ENCODE measurements around the gene ARHGEF2.

ARHGEF2 gene

DNA sequence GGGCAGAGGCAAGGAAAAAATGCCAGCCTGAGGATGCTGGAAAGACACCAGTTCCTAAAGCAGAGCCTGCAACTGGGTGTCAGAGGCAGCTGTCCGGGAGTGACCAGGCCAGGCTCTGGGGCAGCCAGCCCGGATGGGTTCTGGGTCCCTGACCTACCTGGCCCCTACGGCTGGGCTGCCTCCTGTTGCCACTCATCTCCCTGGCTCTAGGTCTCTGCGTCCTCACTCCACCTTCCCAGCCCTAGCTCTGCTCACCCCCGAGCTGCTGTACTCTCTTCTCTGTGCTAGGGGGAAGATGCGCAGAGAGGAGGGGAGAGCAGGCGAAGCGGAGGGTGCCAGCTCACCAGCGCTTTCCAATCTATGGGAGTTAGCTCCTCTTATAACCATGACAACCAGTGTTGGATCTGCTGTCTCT is 9.0 kb downstream of the ARHGEF2 start:
- DNase-seq = no peak

DNA sequence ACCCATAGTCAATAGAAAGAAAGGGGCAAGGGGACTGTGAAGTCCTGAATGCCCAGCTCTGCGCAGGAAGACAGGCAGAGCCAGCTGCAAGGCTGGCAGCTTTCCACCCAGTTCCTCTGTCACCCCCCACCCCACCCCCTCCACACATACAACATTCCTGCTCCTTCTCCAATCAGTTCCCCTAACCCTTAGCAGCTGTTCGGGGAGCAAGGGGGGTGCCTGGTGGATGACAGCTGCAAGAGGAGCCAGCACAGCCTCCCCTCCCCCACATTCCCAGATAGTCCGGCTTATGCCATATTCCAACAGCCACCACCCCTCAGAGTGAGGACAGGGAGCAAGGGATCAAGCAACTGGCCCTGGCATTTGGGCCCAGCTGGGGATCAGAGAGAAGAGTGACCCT is 9.7 kb downstream of the ARHGEF2 start:
- no peak for DNase-seq

DNA sequence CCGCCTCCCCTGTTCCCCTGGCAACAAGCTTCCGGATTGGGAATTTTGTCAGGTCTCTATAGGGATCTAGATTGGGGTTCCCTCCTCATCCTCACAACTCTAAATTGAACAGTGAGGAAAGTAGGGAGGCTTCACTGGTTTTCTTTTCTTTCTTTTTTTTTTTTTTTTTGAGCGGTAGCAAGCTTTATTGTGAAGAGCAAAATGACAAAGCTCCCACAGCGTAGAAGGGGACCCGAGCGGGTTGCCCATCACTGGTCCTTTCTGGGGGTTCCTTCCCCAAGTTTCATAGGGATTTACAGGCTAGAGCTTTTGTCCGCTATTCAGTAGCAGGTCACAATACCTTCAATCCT is 10.3 kb downstream of the ARHGEF2 start:
- DNase-seq = no peak

DNA sequence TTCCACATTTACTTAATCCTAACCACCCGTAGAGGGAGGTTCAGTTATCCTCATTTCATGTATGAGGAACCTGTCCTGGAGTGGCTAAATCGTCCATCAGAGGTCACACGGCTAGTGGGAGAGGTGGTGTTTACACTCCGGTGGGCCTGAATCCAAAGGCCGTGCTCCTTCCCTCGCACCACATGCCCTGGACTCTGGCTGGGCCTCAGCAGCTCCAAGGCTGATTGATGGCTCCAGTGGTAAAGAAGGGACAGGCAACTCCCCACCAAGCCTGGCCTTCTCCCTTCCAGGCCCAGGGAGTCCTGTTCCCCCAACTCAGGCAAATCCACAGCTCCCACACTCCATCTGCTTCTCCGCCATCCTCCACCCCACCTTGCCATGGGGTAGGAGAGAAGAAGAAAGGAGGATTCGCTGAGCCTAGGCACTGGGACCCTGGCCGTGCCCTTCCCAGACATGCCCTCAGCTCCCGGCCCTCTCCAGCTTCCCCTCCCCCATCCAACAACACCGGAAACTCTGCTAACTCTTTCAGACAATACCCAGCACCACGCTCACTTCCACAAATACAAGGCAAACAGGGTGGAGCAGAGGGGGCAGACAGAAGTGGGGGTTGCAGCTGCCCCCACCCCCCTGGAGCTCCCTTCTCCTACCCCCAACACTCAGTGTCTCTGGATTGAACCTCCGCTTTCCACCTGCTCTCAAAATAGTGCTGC is 10.9 kb downstream of the ARHGEF2 start:
- no peak for DNase-seq

DNA sequence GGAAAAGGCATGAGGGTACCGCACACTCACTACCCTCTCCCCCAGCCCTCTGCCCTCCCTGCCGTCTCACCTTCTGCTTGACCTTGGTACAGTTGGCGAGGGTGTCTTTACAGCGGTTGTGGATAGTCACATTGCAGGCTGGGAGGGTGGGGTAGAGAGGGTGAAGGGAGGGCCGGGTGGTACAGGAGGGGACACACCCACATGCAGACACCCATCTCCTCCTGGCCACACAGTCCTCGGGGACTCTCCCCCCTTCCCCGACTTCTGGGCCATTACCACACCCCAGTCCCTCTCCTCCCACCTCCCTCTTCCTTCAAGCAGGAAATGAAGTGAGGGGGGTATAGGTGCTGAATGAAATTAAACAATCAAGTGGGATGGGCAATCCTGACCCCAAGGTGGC is 11.6 kb downstream of the ARHGEF2 start:
- DNase-seq = no peak

DNA sequence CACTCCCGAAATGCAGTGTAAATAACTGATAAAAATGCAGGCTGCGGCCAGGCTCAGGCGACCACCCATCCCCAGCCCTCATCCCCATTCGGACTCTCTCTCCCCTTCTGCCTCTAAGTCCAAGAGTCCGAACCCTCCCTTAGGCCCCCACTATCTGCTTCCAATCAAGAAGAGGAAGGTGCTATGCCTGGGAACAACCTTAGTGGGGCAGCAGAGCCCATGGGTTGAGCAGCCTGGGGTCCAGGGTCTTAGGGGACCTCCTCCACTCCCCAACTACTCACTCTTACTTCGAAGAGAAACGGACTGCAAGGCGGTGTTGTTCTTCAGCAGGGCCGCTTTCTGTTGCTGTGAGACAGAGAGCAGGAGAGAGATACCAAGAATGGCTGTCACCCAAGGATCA is 12.2 kb downstream of the ARHGEF2 start:
- DNase-seq = no peak

DNA sequence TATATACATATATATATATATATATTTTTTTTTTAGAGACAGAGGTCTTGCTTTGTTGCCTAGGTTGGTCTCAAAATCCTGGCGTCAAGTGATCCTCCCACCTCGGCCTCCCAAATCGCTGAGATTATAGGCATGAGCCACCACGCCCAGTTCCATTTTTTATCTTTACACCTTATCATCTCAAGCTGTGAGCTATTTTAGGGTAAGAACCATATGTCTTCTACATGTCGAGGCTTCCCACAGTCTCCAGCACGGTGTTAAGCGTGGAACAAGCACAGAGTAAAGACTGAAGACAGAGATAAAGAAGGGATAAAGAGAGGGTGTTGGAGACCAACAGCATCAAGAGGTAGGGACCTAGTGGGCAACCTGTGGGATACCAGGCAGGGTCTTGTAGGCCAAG is 14.2 kb downstream of the ARHGEF2 start:
- DNase-seq = no peak

DNA sequence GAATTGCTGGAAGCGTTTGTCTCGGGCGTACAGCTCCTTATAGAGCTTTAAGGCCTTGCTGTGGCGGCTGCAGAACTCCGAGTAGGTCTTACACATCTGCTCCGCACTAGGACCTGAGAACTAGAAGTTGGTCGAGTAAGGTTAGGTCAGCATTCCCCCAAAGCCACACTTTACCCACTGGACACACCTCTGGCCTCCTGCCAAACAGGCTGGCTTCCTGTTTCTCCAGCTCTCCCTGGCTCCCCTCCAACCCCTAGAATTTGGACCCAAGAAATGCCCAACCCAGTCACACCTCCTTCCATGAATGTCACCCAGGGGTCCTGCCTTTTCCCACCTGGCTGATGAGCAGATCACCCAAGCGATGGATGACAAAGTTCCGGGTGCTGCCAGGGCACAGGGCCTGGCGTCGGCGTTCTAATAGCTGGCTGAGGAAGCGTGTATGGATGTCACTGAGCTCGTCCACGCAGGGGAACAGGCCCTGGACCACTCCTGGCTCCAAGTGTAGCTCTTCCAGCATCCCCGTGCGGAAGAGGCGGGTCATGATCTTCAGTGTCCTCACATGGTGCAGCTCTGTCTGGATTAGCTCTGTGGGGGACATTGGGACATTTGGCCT is 15.6 kb downstream of the ARHGEF2 start:
- DNase-seq = no peak

DNA sequence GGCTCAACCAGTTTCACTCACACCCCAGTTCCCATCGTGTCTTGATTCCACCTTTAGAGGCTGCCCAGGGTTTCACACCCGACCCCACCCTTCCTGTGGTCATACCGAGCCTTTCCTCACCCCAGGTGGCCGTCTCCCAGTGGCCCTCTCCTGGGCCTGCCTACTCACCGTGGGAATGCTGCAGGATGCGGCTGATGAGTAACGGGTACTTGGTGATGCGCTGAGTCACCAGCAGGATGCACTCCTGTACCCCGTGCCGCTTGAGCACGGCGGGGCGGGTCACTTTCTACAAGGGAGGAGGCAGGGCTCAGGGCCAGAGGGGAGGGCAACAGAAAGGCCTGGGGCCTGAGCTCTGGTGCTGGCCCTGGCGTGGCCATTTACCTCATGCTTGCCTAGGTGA is 16.4 kb downstream of the ARHGEF2 start:
- DNase-seq = peak; percentile 85

DNA sequence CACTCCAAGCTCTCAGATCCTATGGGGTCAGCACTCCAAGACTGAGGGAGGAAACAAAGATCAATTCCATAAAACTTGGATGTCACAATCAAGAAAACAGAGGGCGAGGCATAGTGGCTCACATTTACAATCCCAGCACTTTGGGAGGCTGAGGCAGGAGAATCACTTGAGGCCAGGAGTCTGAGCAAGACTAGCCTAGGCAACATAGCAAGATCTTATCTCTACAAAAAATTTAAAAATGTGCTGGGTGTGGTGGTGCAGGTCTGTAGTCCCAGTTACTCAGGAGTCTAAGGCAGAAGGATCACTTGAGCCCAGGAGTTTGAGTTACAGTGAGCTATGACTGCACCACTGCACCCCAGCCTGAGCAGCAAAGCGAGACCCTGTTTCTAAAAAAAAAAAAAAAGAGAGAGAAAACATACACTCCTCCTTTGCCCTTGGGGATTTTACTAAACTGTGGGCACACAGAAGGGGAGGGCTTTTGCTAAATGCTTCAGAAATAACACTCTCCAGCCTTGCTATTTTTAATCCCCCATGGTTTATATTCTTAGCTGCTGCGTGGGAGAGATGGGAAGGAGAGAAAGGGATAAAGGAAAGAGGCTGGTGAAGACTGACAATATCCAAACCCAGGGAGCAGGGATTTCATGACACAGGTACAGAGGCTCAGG is 18.1 kb downstream of the ARHGEF2 start:
- DNase-seq = no peak

DNA sequence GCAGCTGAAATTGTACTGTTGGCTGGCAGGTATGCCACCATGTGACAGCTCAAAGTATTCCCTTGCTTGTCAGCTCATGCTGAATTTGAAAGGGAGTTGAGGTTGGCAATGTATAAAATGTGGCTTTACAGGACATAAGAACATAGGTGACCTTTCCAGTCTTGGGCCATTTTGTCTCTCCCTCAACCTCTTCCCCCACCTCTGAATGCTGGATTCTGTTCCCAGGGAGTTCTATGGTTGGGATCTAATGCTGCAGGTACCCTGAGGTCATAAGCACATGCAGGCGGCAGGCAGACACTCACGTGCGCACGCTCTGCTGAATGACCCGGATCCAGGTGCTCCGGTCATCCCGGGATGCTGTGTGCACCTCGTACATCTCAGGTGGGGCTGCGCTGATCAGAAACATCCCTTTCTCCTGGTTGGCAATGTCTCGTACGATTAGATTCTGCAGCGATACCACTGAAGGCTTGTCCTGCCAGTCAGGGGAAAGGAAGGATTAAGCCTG is 20.9 kb downstream of the ARHGEF2 start:
- no peak for DNase-seq

DNA sequence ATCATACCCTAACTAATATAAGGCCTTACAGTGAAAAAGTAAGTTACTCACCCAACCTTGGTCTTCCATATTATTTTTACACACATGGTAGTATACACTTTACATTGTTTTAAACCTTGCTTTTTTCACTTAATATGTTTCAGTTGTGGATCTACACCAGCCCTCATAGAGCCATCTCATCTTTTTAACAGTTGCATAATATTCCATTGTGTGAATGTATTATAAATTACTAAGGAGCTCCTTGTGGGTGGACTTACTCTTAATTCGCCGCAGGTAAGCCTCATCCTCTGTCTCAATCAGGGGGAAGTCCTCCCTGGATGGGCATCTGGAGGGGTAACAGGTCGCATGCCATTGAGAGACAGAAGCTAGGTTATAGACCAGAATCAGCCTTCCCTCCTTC is 23.7 kb downstream of the ARHGEF2 start:
- no peak for DNase-seq

DNA sequence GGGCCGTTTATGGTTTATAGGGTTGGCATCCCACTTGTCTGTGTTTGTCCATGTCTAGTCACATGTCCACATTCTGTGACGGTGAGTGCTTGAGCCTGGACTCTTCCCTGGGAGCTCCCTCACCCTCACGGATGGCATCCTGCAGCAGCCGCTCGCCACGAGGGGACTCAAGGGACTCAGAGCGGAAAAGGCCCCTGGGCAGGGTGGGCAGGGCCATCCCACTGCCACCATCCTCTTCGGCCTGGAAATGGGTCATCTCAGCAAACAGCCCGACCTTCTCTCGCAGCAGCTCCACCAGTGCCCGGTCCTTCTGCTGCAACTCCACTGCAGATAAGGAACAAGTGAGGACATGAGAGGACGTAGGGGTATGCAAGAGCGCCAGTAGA is 25.8 kb downstream of the ARHGEF2 start:
- no peak for DNase-seq

DNA sequence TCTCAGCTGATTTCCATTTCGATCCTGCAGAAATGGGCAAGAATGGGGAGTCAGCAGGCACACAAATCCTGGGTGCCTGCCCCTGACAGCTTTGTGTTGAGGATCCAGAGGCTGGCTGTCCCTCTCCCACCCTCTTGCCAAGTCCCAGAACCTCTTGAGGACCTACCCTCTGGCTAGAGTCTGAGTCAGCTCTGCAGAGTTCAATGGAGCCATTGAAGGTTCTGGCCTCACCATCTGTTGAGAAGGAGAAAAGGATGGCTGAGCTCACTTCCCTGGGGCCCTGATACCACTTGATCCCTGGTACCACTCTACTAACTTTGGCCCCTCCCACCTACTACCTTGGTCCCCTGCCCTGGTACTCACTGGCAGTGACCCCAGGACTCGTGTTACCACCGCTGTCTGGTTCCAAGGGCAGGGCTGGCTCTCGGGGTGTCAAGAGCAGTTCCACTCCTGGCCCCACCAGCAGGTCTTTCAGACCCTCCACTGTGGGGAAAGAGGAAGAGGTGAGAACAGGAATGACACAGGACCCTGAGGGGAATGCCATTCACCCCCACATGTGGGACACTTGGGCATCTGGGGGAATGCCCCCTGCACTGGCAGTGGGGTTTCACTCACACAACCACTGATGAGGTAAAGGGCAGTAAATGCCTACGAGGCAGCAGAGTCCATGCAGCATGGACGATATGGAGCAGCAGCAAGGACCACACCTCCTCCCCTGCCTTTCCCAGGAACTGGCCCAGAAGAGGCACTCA is 26.4 kb downstream of the ARHGEF2 start:
- DNase-seq = no peak

DNA sequence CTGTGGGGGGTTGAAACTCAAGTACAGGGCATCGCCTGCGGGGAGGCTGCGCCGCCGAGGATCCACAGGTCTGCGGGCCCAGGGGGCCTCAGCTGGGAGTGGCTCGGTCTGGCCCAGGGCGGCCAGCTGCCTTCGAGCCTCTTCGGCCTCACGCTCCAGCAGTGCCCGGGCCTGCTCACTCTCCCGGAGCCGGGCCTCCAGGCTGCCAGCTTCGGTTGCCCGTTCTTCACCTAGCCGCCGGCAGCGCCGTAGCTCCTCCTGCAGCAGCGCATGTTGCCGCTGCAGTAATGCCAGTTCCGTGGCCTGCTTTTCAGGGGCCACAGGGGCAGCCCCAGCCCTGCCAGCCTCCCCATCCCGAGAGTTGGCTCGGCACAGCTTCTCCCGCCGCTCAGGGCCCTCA is 27.5 kb downstream of the ARHGEF2 start:
- no peak for DNase-seq

DNA sequence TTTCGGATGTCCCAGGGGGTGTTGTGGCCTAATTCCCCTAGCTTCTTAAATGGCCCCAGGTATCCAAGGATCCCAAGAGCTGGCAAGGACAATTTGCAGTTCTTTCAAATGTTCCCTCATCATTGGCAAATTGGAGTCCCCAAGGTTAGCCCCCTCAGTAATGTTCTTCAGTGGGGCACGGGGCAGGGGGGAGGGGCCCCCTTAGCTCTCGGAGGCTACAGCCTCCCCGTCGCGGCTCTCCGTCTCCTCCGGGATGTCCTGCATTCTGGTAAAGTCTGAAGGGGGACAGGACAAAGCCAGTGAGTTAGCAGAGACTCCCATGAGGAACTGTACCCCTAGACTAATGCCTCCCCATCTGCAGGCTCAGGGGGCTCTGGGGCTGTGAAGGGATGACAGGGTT is 30.6 kb downstream of the ARHGEF2 start:
- DNase-seq = no peak

DNA sequence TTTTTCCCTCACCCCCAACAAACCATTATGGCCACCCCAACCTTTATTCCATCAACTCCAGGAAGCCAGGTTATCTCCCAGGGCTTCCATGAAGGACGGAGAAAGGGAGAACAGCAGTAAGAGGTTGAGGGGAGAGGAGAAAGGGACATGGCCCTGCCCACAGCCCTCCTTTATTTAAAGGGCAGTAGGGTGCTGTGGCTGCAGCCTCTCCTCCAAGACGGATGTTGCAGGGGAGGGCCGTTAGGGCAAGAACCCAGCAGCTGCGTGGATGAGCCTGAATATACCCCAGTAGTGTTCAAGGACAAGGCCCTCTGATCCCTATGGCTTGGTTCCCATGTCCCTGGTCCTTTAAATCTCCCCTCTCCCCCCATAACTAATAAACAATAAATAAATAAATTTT is 31.1 kb downstream of the ARHGEF2 start:
- no peak for DNase-seq

DNA sequence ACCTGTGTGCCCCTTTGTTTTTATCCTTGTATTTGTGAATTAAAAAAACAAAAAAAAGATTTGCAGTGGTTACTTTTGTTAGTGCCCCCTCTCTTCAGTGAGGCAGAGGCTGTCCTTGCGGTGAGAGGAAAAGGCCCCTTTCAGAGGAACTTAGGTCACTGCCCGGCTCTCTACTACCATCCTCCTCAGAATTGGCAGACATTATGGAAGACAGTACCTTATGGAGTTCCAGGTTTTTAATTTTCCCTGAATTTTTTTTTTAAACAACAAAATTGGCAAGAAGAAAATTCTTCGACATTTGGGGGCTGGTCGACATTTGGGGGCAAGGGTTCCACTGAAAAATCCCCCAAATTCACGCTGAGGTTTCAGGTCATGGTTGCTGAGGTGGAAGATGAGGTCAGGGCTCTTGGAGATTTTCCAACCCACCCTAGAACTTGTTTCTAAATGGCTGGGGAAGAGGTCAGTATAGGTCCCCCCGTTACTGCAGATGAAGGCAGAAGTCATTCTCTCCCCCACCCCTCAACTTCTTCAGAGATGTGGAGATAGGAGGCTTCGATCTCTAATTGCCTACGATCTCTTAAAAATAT is 31.6 kb downstream of the ARHGEF2 start:
- DNase-seq = no peak

DNA sequence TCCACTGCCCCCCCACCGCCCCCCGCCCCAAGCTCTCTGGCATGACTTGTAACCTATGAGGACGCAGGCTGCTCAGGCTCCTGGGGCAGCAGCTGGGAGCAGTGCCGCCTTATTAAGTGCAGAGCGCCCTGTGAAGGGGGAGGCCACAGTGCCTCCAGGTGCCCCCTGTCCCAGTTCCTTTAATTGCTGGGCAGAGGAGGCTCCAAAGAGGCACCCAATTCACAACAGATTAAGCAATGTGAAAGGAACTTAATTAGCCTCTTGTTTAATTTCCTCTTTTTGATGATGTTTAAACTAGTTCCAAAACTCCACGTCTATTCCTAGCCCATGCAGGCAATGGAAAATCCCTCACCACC is 33.9 kb downstream of the ARHGEF2 start:
- DNase-seq = no peak

DNA sequence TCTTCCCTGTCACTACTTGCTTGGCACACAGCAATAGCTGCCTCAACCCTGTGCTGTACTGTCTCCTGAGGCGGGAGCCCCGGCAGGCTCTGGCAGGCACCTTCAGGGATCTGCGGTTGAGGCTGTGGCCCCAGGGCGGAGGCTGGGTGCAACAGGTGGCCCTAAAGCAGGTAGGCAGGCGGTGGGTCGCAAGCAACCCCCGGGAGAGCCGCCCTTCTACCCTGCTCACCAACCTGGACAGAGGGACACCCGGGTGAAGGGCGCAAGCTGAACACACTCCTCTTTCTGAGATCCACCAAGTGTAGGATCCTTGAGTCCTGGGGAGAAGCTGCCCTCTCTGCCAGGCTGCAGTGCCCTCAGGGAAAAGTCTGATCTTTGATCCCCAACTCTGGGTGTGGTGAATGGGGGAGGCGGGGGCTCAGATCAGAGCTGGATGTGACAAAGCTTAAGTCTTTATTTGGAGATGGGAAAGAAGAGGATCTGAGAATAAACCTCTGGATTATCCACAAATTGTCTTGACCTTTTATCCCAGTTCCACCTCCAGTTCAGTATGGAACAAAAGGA is 35.7 kb downstream of the ARHGEF2 start:
- DNase-seq = no peak

DNA sequence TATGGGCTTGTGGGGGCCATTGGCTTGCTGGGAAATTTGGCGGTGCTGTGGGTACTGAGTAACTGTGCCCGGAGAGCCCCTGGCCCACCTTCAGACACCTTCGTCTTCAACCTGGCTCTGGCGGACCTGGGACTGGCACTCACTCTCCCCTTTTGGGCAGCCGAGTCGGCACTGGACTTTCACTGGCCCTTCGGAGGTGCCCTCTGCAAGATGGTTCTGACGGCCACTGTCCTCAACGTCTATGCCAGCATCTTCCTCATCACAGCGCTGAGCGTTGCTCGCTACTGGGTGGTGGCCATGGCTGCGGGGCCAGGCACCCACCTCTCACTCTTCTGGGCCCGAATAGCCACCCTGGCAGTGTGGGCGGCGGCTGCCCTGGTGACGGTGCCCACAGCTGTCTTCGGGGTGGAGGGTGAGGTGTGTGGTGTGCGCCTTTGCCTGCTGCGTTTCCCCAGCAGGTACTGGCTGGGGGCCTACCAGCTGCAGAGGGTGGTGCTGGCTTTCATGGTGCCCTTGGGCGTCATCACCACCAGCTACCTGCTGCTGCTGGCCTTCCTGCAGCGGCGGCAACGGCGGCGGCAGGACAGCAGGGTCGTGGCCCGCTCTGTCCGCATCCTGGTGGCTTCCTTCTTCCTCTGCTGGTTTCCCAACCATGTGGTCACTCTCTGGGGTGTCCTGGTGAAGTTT is 36.4 kb downstream of the ARHGEF2 start:
- DNase-seq = no peak
